ENCODE results near the gene TTC1. TPM values are rescaled to one million over a fixed set of nuclear protein-coding genes. Genes with fewer than 3 reads are reported as not detected.

The TTC1 gene
- total and polyA plus RNA-seq, 8 donors: 2.3 to 50.0 (median 33.0) TPM

GRCh38 chr5:159990506-159990905, 18.4 kb upstream of the TTC1 start:
- H3K36me3 ChIP-seq: no peaks in the 10 kb centered on the region
- DNase-seq: no peak
- intact Hi-C loops (cut with DNase I; ENCODE audit: low total_unique reads): no loop called here
- H3K27me3 ChIP-seq: peaks cover 0 to 47% (median 0%) of the 10 kb centered on the region in 3 donors
- no peak overlapping the region for H3K27ac ChIP-seq
- WGBS, 5 donors: 72 to 85% (median 79%) methylated on average over 2 of the region's 2 CpGs
- peaks cover 0 to 13% (median 9%) of the 10 kb centered on the region in 4 donors for H3K4me1 ChIP-seq
- TF ChIP-seq EP300 (IDR thresholded peaks at IDR 0.05) (no peak), POLR2A (IDR thresholded peaks at IDR 0.05) (no peak), CTCF (IDR thresholded peaks at IDR 0.05) (no peak), POLR2AphosphoS5 (IDR thresholded peaks at IDR 0.05) (no peak)
- H3K4me3 ChIP-seq: no peak overlapping the region
- H3K9me3 ChIP-seq: peaks cover 6 to 15% (median 10%) of the 10 kb centered on the region in 4 donors

DNA sequence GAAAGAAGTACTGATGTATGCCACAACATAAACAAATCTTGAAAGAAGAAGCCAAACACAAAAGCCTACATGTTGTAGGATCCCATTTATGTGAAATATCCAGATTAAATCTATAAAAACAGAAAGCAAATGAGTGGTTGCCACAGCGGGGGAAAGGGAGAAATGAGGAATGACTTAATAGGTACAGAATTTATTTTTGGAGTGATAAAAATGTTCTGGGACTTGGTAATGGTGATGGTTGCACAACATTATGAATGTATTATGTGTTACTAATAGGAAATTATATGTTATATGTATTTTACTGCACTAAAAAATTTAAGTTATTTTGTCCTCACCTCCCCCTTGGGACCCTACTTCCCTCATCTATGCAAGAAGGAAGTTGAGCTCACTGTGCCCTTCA, 16.4 kb upstream of the TTC1 start:
- 86 to 98% (median 88%) methylated on average over 1 of the region's 1 CpG for WGBS, 5 donors

GRCh38 chr5:159993194-159993593, 15.7 kb upstream of the TTC1 start:
- no peaks in the 10 kb centered on the region for H3K4me1 ChIP-seq
- H3K27ac ChIP-seq: no peak overlapping the region
- TF ChIP-seq POLR2AphosphoS5 (IDR thresholded peaks at IDR 0.05) (no peak), EP300 (IDR thresholded peaks at IDR 0.05) (no peak), POLR2A (IDR thresholded peaks at IDR 0.05) (no peak)
- H3K4me3 ChIP-seq: no peak overlapping the region
- H3K36me3 ChIP-seq: no peaks in the 10 kb centered on the region
- DNase-seq: no peak
- peaks cover 0 to 32% (median 0%) of the 10 kb centered on the region in 3 donors for H3K27me3 ChIP-seq
- WGBS, 5 donors: 95 to 100% (median 95%) methylated on average over 2 of the region's 2 CpGs
- H3K9me3 ChIP-seq: peaks cover 6 to 15% (median 10%) of the 10 kb centered on the region in 4 donors
- intact Hi-C loops (cut with DNase I; ENCODE audit: low total_unique reads): no loop called here

More for the DNA sequence above, 16.4 kb upstream of the TTC1 start:
- Histone ChIP-seq H3K36me3 (no peaks in the 10 kb centered on the region), H3K27me3 (peaks cover 0 to 36% (median 0%) of the 10 kb centered on the region in 3 donors), H3K9me3 (peaks cover 6 to 15% (median 10%) of the 10 kb centered on the region in 4 donors), H3K4me1 (peaks cover 0 to 2% (median under 1%) of the 10 kb centered on the region in 4 donors), H3K4me3 (no peak overlapping the region), H3K27ac (no peak overlapping the region)
- no peak for DNase-seq
- intact Hi-C loops (cut with DNase I; ENCODE audit: low total_unique reads): no loop called here
- TF ChIP-seq EP300 (IDR thresholded peaks at IDR 0.05) (no peak), CTCF (IDR thresholded peaks at IDR 0.05) (no peak)

- intact Hi-C loops (cut with DNase I; ENCODE audit: low total_unique reads): no loop called here
- Histone ChIP-seq H3K9me3 (peaks cover 6 to 15% (median 10%) of the 10 kb centered on the region in 4 donors), H3K27ac (no peak overlapping the region), H3K4me3 (no peak overlapping the region), H3K27me3 (peaks cover 0 to 18% (median 0%) of the 10 kb centered on the region in 3 donors), H3K4me1 (no peaks in the 10 kb centered on the region), H3K36me3 (no peaks in the 10 kb centered on the region)
- 66 to 81% (median 73%) methylated on average over 3 of the region's 3 CpGs for WGBS, 5 donors
- TF ChIP-seq POLR2A (IDR thresholded peaks at IDR 0.05): no peak
- no peak for TF ChIP-seq POLR2AphosphoS5 (IDR thresholded peaks at IDR 0.05)
- TF ChIP-seq CTCF (IDR thresholded peaks at IDR 0.05): no peak
- no peak for TF ChIP-seq EP300 (IDR thresholded peaks at IDR 0.05)
- DNase-seq: no peak
Observed at GRCh38 chr5:159995907-159996306, 13.0 kb upstream of the TTC1 start.

- Histone ChIP-seq H3K27me3 (no peaks in the 10 kb centered on the region), H3K9me3 (no peaks in the 10 kb centered on the region), H3K4me3 (no peak overlapping the region), H3K36me3 (no peaks in the 10 kb centered on the region), H3K27ac (peak overlapping the region in 1 of 5 donors; percentile 29), H3K4me1 (peaks cover 0 to 7% (median 0%) of the 10 kb centered on the region in 4 donors)
- intact Hi-C loops (cut with DNase I; ENCODE audit: low total_unique reads): no loop called here
- no peak for TF ChIP-seq CTCF (IDR thresholded peaks at IDR 0.05)
- no peak for TF ChIP-seq POLR2AphosphoS5 (IDR thresholded peaks at IDR 0.05)
- no peak for TF ChIP-seq POLR2A (IDR thresholded peaks at IDR 0.05)
- TF ChIP-seq EP300 (IDR thresholded peaks at IDR 0.05): no peak
- DNase-seq: peak; percentile 48 to 63
- WGBS, 5 donors: 18 to 42% (median 22%) methylated on average over 3 of the region's 3 CpGs
Observed at GRCh38 chr5:160001457-160001856, 7.5 kb upstream of the TTC1 start.
